K562 (cell line): ENCODE results near the gene AGPAT1. TPM values are rescaled to one million over a fixed set of nuclear protein-coding genes. Genes with fewer than 3 reads are reported as not detected.
A peak's percentile ranks its signal among the peaks of the same experiment; 100 is the strongest.

Source experiments
- BACH1 ChIP-seq: fragments of 200-800 bp; sonication (Bioruptor generic); IDR thresholded peaks from 2 replicates; pipeline ENCODE4 v1.6.1; 2016; ENCODE audit warnings: missing genetic modification characterization, missing compliant biosample characterization
- BRF1 ChIP-seq: IDR thresholded peaks from 3 replicates; pipeline ENCODE4 v1.6.1; 2011; ENCODE audit warnings: borderline replicate concordance, mild to moderate bottlenecking; ENCODE audit not compliant: insufficient read length; ENCODE audit errors: extremely low read depth
- HDGF ChIP-seq: fragments of 450-650 bp; IDR thresholded peaks from 2 replicates; pipeline ENCODE4 v1.6.1; 2016
- KHSRP ChIP-seq: fragments of 450-650 bp; IDR thresholded peaks from 2 replicates; pipeline ENCODE4 v1.6.1; 2017
- L3MBTL2 ChIP-seq: fragments of 450-650 bp; IDR thresholded peaks from 2 replicates; pipeline ENCODE4 v1.6.1; 2016; ENCODE audit warnings: mild to moderate bottlenecking, moderate library complexity
- LEF1 ChIP-seq: fragments of 450-650 bp; IDR thresholded peaks from 2 replicates; pipeline ENCODE4 v1.6.1; 2016; ENCODE audit warnings: mild to moderate bottlenecking
- MAFF ChIP-seq: IDR thresholded peaks from 2 replicates; pipeline ENCODE4 v1.6.1; 2012; ENCODE audit warnings: low read length, improper control_type of control experiment
- MLX ChIP-seq, 2 experiments: fragments of 450-650 bp in 1 of 2; sonication (generic) in 1 of 2; formaldehyde crosslinking; conservative IDR thresholded peaks; 2 replicates each; pipeline versions ENCODE4 v1.4.0 to v1.8.1; 2020 to 2022; ENCODE audit warnings: mild to moderate bottlenecking in 1 of 2, missing genetic modification reagents in 1 of 2
- MYBL2 ChIP-seq, 2 experiments: fragments of 450-650 bp in 1 of 2; sonication (generic) in 1 of 2; formaldehyde crosslinking in 1 of 2; IDR thresholded peaks; 2 replicates each; pipeline versions ENCODE4 v1.6.1 to v1.8.1; 2017 to 2022; ENCODE audit warnings: borderline replicate concordance in 1 of 2, inconsistent platforms in 1 of 2, low read depth in 1 of 2, mild to moderate bottlenecking in 1 of 2, missing genetic modification reagents in 1 of 2, moderate library complexity in 1 of 2
- NFXL1 ChIP-seq: fragments of 450-650 bp; formaldehyde crosslinking; IDR thresholded peaks from 2 replicates; pipeline ENCODE4 v1.4.0; 2021; ENCODE audit warnings: mild to moderate bottlenecking
- PRPF4 ChIP-seq: fragments of 200-400 bp; formaldehyde crosslinking; IDR thresholded peaks from one replicate; pipeline ENCODE4 v1.6.1; 2017; ENCODE audit warnings: low read length, low read depth, mild to moderate bottlenecking; ENCODE audit not compliant: insufficient read depth, poor library complexity, severe bottlenecking
- SMARCA5 ChIP-seq: fragments of 450-650 bp; IDR thresholded peaks from 2 replicates; pipeline ENCODE4 v1.6.1; 2016
- SRSF3 ChIP-seq: fragments of 200-400 bp; formaldehyde crosslinking; IDR thresholded peaks from 2 replicates; pipeline ENCODE4 v1.6.1; 2016; ENCODE audit warnings: mild to moderate bottlenecking, low read length, moderate library complexity; ENCODE audit not compliant: insufficient read depth
- THRA ChIP-seq: fragments of 450-650 bp; IDR thresholded peaks from 2 replicates; pipeline ENCODE4 v1.6.1; 2017; ENCODE audit warnings: mild to moderate bottlenecking, moderate library complexity
- ZBTB17 ChIP-seq: fragments of 450-650 bp; formaldehyde crosslinking; IDR thresholded peaks from 2 replicates; pipeline ENCODE4 v1.4.0; 2020; ENCODE audit warnings: mild to moderate bottlenecking
- ZEB2 ChIP-seq: fragments of 450-650 bp; IDR thresholded peaks from 2 replicates; pipeline ENCODE4 v1.6.1; 2016
- ZNF174 ChIP-seq: fragments of 250-450 bp; sonication (Bioruptor Pico); IDR thresholded peaks from 2 replicates; pipeline ENCODE4 v1.4.0; 2020; ENCODE audit warnings: mild to moderate bottlenecking
- ZNF766 ChIP-seq: fragments of 200-800 bp; sonication (Bioruptor generic); conservative IDR thresholded peaks from 2 replicates; pipeline ENCODE4 v1.6.1; 2016; ENCODE audit warnings: missing genetic modification characterization, missing compliant biosample characterization
- polyA plus RNA-seq, 8 experiments: library from polyadenylated mRNA; depleted of rRNA in 4 of 8; stranded (reverse) in 5 of 8; unstranded in 3 of 8; fragments of >200 nt; fragmentation: Nextera tagmentation in 2 of 8; fragmentation: Illumina TruSeq in 1 of 8; extraction: Ambion mirVana in 2 of 8; extraction: Trizol in 1 of 8; gene quantifications; 2 replicates each; pipeline versions ENCODE4 v1.2.1 to v1.2.3, GENCODE V29; 2011 to 2014; ENCODE audit warnings: inconsistent platforms in 1 of 8, missing spikeins in 1 of 8
- total RNA-seq, 7 experiments: library from RNA; depleted of rRNA in 6 of 7; stranded (reverse); fragments of >200 nt in 6 of 7; fragmentation: Illumina TruSeq in 2 of 7; extraction: Trizol in 2 of 7; gene quantifications; 2 replicates each; pipeline versions ENCODE4 v1.2.1 to v1.2.3, GENCODE V29; 2011 to 2021; ENCODE audit warnings: low replicate concordance in 1 of 7
- TF ChIP-seq, protein P1 (sequence below): sonication (generic); formaldehyde crosslinking; IDR thresholded peaks from 2 replicates; pipeline ENCODE4 v1.8.1; 2023; ENCODE audit warnings: mild to moderate bottlenecking, missing genetic modification reagents
- TF ChIP-seq, protein P2 (sequence below), 2 experiments: fragments of 200-800 bp in 1 of 2; sonication (Bioruptor generic) in 1 of 2; sonication (generic) in 1 of 2; formaldehyde crosslinking in 1 of 2; IDR thresholded peaks in 1 of 2; conservative IDR thresholded peaks in 1 of 2; 2 replicates each; pipeline versions ENCODE4 v1.5.0 to v1.6.1; 2016 to 2020; ENCODE audit warnings: missing compliant biosample characterization in 1 of 2, missing genetic modification characterization in 1 of 2, missing genetic modification reagents in 1 of 2
- TF ChIP-seq, protein P3 (sequence below): sonication (generic); IDR thresholded peaks from 2 replicates; pipeline ENCODE4 v1.6.1; 2016

The AGPAT1 gene
- total and polyA plus RNA-seq, 9 of the 15 experiments (the other 6 are each of a cell fraction or from before 2014, with no cell fraction given), result 37.9 to 176 (median 69.4) TPM

- TF ChIP-seq, protein P1, sequence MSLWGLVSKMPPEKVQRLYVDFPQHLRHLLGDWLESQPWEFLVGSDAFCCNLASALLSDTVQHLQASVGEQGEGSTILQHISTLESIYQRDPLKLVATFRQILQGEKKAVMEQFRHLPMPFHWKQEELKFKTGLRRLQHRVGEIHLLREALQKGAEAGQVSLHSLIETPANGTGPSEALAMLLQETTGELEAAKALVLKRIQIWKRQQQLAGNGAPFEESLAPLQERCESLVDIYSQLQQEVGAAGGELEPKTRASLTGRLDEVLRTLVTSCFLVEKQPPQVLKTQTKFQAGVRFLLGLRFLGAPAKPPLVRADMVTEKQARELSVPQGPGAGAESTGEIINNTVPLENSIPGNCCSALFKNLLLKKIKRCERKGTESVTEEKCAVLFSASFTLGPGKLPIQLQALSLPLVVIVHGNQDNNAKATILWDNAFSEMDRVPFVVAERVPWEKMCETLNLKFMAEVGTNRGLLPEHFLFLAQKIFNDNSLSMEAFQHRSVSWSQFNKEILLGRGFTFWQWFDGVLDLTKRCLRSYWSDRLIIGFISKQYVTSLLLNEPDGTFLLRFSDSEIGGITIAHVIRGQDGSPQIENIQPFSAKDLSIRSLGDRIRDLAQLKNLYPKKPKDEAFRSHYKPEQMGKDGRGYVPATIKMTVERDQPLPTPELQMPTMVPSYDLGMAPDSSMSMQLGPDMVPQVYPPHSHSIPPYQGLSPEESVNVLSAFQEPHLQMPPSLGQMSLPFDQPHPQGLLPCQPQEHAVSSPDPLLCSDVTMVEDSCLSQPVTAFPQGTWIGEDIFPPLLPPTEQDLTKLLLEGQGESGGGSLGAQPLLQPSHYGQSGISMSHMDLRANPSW (CRISPR knock-in tag), result no peak
- TF ChIP-seq ZNF766 (no peak), BACH1 (no peak), LEF1 (peak; percentile 43; the same call in 1 of the 2 replicates), ZNF174 (CRISPR knock-in tag) (no peak), HDGF (peak; percentile 28; the same call in 1 of the 2 replicates), MYBL2 (IDR thresholded peaks at IDR 0.05; ENCODE audit: low read depth) (no peak), MYBL2 (CRISPR knock-in tag; IDR thresholded peaks at IDR 0.05; ENCODE audit: borderline replicate concordance) (no peak), L3MBTL2 (no peak), KHSRP (no peak), MLX (CRISPR knock-in tag; conservative IDR thresholded peaks at IDR 0.05) (no peak), PRPF4 (no peak), THRA (no peak), ZEB2 (peak; percentile 37; the same call in 1 of the 2 replicates), NFXL1 (CRISPR knock-in tag) (no peak), SRSF3 (no peak), ZBTB17 (no peak), BRF1 (no peak), MAFF (no peak), SMARCA5 (no peak)
- TF ChIP-seq, protein P2, sequence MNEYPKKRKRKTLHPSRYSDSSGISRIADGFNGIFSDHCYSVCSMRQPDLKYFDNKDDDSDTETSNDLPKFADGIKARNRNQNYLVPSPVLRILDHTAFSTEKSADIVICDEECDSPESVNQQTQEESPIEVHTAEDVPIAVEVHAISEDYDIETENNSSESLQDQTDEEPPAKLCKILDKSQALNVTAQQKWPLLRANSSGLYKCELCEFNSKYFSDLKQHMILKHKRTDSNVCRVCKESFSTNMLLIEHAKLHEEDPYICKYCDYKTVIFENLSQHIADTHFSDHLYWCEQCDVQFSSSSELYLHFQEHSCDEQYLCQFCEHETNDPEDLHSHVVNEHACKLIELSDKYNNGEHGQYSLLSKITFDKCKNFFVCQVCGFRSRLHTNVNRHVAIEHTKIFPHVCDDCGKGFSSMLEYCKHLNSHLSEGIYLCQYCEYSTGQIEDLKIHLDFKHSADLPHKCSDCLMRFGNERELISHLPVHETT (CRISPR knock-in tag; conservative IDR thresholded peaks at IDR 0.05 in 1 of 2, IDR thresholded peaks at IDR 0.05 in 1 of 2), result no peak
- TF ChIP-seq, protein P3, sequence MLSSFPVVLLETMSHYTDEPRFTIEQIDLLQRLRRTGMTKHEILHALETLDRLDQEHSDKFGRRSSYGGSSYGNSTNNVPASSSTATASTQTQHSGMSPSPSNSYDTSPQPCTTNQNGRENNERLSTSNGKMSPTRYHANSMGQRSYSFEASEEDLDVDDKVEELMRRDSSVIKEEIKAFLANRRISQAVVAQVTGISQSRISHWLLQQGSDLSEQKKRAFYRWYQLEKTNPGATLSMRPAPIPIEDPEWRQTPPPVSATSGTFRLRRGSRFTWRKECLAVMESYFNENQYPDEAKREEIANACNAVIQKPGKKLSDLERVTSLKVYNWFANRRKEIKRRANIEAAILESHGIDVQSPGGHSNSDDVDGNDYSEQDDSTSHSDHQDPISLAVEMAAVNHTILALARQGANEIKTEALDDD, result no peak
Measured at GRCh38 chr6:32168807-32169591, 6.9 kb downstream of the AGPAT1 start (continued).
